Mesendoderm (in vitro differentiated cells): ENCODE measurements around the gene REEP6. TPM values are rescaled to one million over a fixed set of nuclear protein-coding genes. Genes with fewer than 3 reads are reported as not detected.
A peak's percentile ranks its signal among the peaks of the same experiment; 100 is the strongest.

Experiments
- DNase-seq: peaks from one replicate; pipeline ENCODE4 v3.0.0; 2013
- H2AK5ac ChIP-seq: 2 replicates; pipeline ENCODE4 v1.6.1; 2013; ENCODE audit warnings: low read length, inconsistent platforms
- H2BK120ac ChIP-seq: 2 replicates; pipeline ENCODE4 v1.6.1; 2013; ENCODE audit warnings: low read depth, mild to moderate bottlenecking, low read length, moderate library complexity, mixed read lengths
- H2BK15ac ChIP-seq: replicated peaks from 2 replicates; pipeline ENCODE4 v1.6.1; 2013; ENCODE audit warnings: low read depth, mild to moderate bottlenecking, moderate library complexity
- H2BK5ac ChIP-seq: 2 replicates; pipeline ENCODE4 v1.6.1; 2013; ENCODE audit warnings: low read length, inconsistent platforms
- H3K18ac ChIP-seq: 2 replicates; pipeline ENCODE4 v1.6.1; 2013; ENCODE audit warnings: mild to moderate bottlenecking, low read length, mixed read lengths
- H3K23ac ChIP-seq: one replicate; pipeline ENCODE4 v1.6.1; 2013; ENCODE audit warnings: low read length
- H3K27ac ChIP-seq: 2 replicates; pipeline ENCODE4 v1.5.1; 2013; ENCODE audit warnings: low read depth, mild to moderate bottlenecking, inconsistent platforms, low read length, moderate library complexity
- H3K27me3 ChIP-seq: 2 replicates; pipeline ENCODE4 v1.6.1; 2013; ENCODE audit warnings: low read length, control low read depth, mild to moderate bottlenecking, inconsistent platforms; ENCODE audit not compliant: insufficient read depth, poor library complexity
- H3K36me3 ChIP-seq: 2 replicates; pipeline ENCODE4 v1.6.1; 2013; ENCODE audit warnings: low read length, inconsistent platforms; ENCODE audit not compliant: control insufficient read depth, insufficient read depth
- H3K4ac ChIP-seq: one replicate; pipeline ENCODE4 v1.6.1; 2013; ENCODE audit warnings: low read depth, mild to moderate bottlenecking, low read length, moderate library complexity
- H3K4me1 ChIP-seq: 2 replicates; pipeline ENCODE4 v1.6.1; 2013; ENCODE audit warnings: low read depth, low read length, inconsistent platforms; ENCODE audit not compliant: control insufficient read depth
- H3K4me2 ChIP-seq: 2 replicates; pipeline ENCODE4 v1.6.1; 2013; ENCODE audit warnings: low read length
- H3K4me3 ChIP-seq: 2 replicates; pipeline ENCODE4 v1.5.1; 2013; ENCODE audit warnings: mild to moderate bottlenecking, low read length
- H3K56ac ChIP-seq: one replicate; pipeline ENCODE4 v1.6.1; 2013; ENCODE audit warnings: low read length
- H3K79me1 ChIP-seq: 2 replicates; pipeline ENCODE4 v1.6.1; 2013; ENCODE audit warnings: low read length, inconsistent platforms
- H3K79me2 ChIP-seq: 2 replicates; pipeline ENCODE4 v1.6.1; 2013; ENCODE audit warnings: mild to moderate bottlenecking, low read length; ENCODE audit not compliant: control insufficient read depth, insufficient read depth
- H3K9ac ChIP-seq: 2 replicates; pipeline ENCODE4 v1.6.1; 2013; ENCODE audit warnings: low read length, inconsistent platforms
- H4K5ac ChIP-seq: one replicate; pipeline ENCODE4 v1.6.1; 2013; ENCODE audit warnings: low read length
- H4K8ac ChIP-seq: one replicate; pipeline ENCODE4 v1.6.1; 2013; ENCODE audit warnings: low read depth, mild to moderate bottlenecking, control low read depth, low read length, moderate library complexity
- WGBS: extraction: QIAGEN DNeasy Blood & Tissue Kit; methylation state at CpG from one replicate; pipeline ENCODE4 v1.1.7; 2013; ENCODE audit warnings: low lambda C conversion rate, missing lambda C conversion rate; ENCODE audit not compliant: insufficient coverage; ENCODE audit errors: extremely low coverage; 5-methylcytosine and 5-hydroxymethylcytosine counted together
- polyA plus RNA-seq, 2 experiments: library from polyadenylated mRNA; stranded (reverse); fragments of 200-250 nt; gene quantifications; one replicate each; pipeline ENCODE4 v1.2.3, GENCODE V29; 2013

REEP6 gene
- polyA plus RNA-seq (2013, experiment 1 of 2) = 1.5 TPM
- polyA plus RNA-seq (2013, experiment 2 of 2) = 1.5 TPM

- Histone ChIP-seq H3K18ac (peak within 1 kb of the TSS; percentile 11), H3K23ac (no peak within 1 kb of the TSS), H3K27ac (no peak within 1 kb of the TSS)
Measured at GRCh38 chr19:1491114-1491848, at the start of gene REEP6. REEP6 (plus strand) TSS chr19:1491181; CDS start chr19:1491270, 89 bp downstream.

GRCh38 chr19:1441677-1442438, 49.1 kb upstream of the REEP6 start:
- WGBS = no CpG with 5 or more reads among the region's 25 CpGs

More at GRCh38 chr19:1491114-1491848, at the start of gene REEP6:
- no peak for DNase-seq
- Histone ChIP-seq H3K36me3 (no peaks in the 10 kb centered on the region), H3K4me2 (peak within 1 kb of the TSS; percentile 85), H3K9ac (peak within 1 kb of the TSS; percentile 82), H4K5ac (no peak within 1 kb of the TSS), H3K79me1 (no peaks in the 10 kb centered on the region), H3K56ac (peak within 1 kb of the TSS; percentile 87), H2AK5ac (no peak within 1 kb of the TSS), H3K79me2 (no peaks in the 10 kb centered on the region), H3K4me3 (peak within 1 kb of the TSS; percentile 41), H3K4me1 (no peaks in the 10 kb centered on the region), H3K27me3 (peaks cover 4% of the 10 kb centered on the region), H2BK15ac (no peak within 1 kb of the TSS), H2BK5ac (no peak within 1 kb of the TSS), H2BK120ac (no peak within 1 kb of the TSS), H4K8ac (no peak within 1 kb of the TSS), H3K4ac (no peak within 1 kb of the TSS)
- WGBS = no CpG with 5 or more reads among the region's 73 CpGs

GRCh38 chr19:1445185-1445931, 45.6 kb upstream of the REEP6 start:
- Histone ChIP-seq H3K36me3 (peaks cover 15% of the 10 kb centered on the region), H4K8ac (no peak overlapping the region), H3K9ac (peak overlapping the region; percentile 44), H3K79me2 (peaks cover 9% of the 10 kb centered on the region), H3K4me2 (peak overlapping the region; percentile 61), H3K56ac (peak overlapping the region; percentile 60), H2BK15ac (no peak overlapping the region), H3K4ac (no peak overlapping the region), H2BK5ac (no peak overlapping the region), H3K79me1 (peaks cover 9% of the 10 kb centered on the region), H2AK5ac (no peak overlapping the region), H3K27me3 (peaks cover 24% of the 10 kb centered on the region), H3K18ac (no peak overlapping the region), H3K27ac (no peak overlapping the region), H3K4me3 (no peak overlapping the region), H3K23ac (no peak overlapping the region), H2BK120ac (no peak overlapping the region), H3K4me1 (no peaks in the 10 kb centered on the region), H4K5ac (no peak overlapping the region)
- DNase-seq = peak; percentile 65
- no CpG with 5 or more reads among the region's 70 CpGs for WGBS

More at GRCh38 chr19:1441677-1442438, 49.1 kb upstream of the REEP6 start:
- Histone ChIP-seq H2BK5ac (no peak overlapping the region), H3K79me1 (peaks cover 13% of the 10 kb centered on the region), H3K9ac (no peak overlapping the region), H3K36me3 (peaks cover 20% of the 10 kb centered on the region), H3K18ac (no peak overlapping the region), H3K4me2 (no peak overlapping the region), H3K4ac (no peak overlapping the region), H4K5ac (no peak overlapping the region), H3K23ac (no peak overlapping the region), H3K27ac (no peak overlapping the region), H3K4me1 (no peaks in the 10 kb centered on the region), H3K27me3 (peaks cover 4% of the 10 kb centered on the region), H2BK120ac (no peak overlapping the region), H3K56ac (no peak overlapping the region), H2BK15ac (no peak overlapping the region), H2AK5ac (no peak overlapping the region), H4K8ac (no peak overlapping the region), H3K79me2 (peaks cover 29% of the 10 kb centered on the region), H3K4me3 (no peak overlapping the region)
- DNase-seq = no peak

GRCh38 chr19:1445932-1446712, 44.9 kb upstream of the REEP6 start:
- H3K4me1 ChIP-seq = no peaks in the 10 kb centered on the region
- no peak overlapping the region for H3K4me3 ChIP-seq
- H3K23ac ChIP-seq = no peak overlapping the region
- H3K4ac ChIP-seq = no peak overlapping the region
- no peak overlapping the region for H3K4me2 ChIP-seq
- H3K79me2 ChIP-seq = peaks cover under 1% of the 10 kb centered on the region
- H4K8ac ChIP-seq = no peak overlapping the region
- WGBS = no CpG with 5 or more reads among the region's 99 CpGs
- H3K79me1 ChIP-seq = peaks cover 1% of the 10 kb centered on the region
- no peak overlapping the region for H2BK120ac ChIP-seq
- H3K27ac ChIP-seq = no peak overlapping the region
- no peak overlapping the region for H2BK5ac ChIP-seq
- peaks cover 28% of the 10 kb centered on the region for H3K27me3 ChIP-seq
- H3K36me3 ChIP-seq = peaks cover 8% of the 10 kb centered on the region
- no peak overlapping the region for H2BK15ac ChIP-seq
- no peak overlapping the region for H3K56ac ChIP-seq
- no peak for DNase-seq
- H3K9ac ChIP-seq = no peak overlapping the region
- no peak overlapping the region for H2AK5ac ChIP-seq
- H4K5ac ChIP-seq = no peak overlapping the region
- no peak overlapping the region for H3K18ac ChIP-seq

GRCh38 chr19:1446713-1447481, 44.1 kb upstream of the REEP6 start:
- Histone ChIP-seq H2AK5ac (no peak overlapping the region), H3K23ac (no peak overlapping the region), H3K4ac (no peak overlapping the region), H3K4me2 (no peak overlapping the region), H3K79me2 (no peaks in the 10 kb centered on the region), H3K4me3 (no peak overlapping the region), H3K9ac (no peak overlapping the region), H3K56ac (no peak overlapping the region), H4K5ac (no peak overlapping the region), H2BK5ac (no peak overlapping the region), H3K27me3 (peaks cover 28% of the 10 kb centered on the region), H3K18ac (no peak overlapping the region), H3K4me1 (no peaks in the 10 kb centered on the region), H2BK120ac (no peak overlapping the region), H3K79me1 (no peaks in the 10 kb centered on the region), H2BK15ac (no peak overlapping the region), H3K27ac (no peak overlapping the region), H4K8ac (no peak overlapping the region), H3K36me3 (peaks cover 4% of the 10 kb centered on the region)
- no peak for DNase-seq
- WGBS = no CpG with 5 or more reads among the region's 63 CpGs
